ENCODE measurements around the gene LAIR1. TPM values are rescaled to one million over a fixed set of nuclear protein-coding genes. Genes with fewer than 3 reads are reported as not detected.
"Not testable (repeated sequence)": the region's sequence is repeated elsewhere in the genome, so short reads cannot be mapped to it uniquely, and the experiment has no call there.

Gene LAIR1
- total RNA-seq, 1 experiment from 2014 or later = not detected

DNA sequence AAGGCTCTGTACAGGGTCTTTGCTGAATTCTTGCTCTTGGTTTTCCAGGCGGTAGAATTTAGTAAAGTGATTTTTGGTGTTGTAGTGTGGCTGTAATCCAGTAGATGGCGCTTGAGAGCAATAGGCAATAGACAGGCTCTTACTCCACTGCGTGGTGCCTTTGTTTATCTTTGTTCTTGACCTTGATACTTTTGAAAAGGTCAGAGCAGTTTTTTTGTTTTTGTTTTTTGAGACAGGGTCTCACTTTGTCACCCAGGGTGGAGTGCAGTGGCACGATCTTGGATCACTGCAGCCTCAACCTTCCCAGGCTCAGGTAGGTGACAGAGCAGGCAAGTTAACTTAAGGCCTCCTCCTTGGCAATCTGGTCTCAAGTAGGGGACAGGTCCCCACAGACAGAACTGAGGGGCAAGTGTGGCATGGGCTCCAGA lies 39.5 kb downstream of the LAIR1 start:
- in situ Hi-C loops (cut with HindIII; ENCODE audit: low sequenced_read_pairs) = no loop called here
- peak; percentile 27 for DNase-seq (ENCODE audit: low spot score)

- in situ Hi-C loops (cut with HindIII; ENCODE audit: low sequenced_read_pairs) = no loop called here
- DNase-seq (ENCODE audit: low spot score) = no peak
Observed at GRCh38 chr19:54324071-54324470, 40.7 kb downstream of the LAIR1 start.

DNA sequence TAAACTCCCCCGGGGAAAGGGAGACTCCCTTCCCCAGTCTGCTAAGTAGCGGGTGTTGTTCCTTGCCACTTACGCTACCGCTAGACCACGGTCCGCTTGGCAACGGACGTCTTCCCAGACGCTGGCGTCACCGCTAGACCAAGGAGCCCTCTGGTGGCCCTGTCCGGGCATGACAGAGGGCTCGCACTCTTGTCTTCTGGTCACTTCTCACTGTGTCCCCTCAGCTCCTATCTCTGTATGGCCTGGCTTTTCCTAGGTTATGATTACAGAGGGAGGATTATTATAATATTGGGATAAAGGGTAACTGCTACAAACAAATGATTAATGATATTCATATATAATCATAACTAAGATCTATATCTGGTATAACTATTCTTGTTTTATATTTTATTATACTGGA lies 41.8 kb downstream of the LAIR1 start:
- in situ Hi-C loops (cut with HindIII; ENCODE audit: low sequenced_read_pairs); DNase-seq (ENCODE audit: low spot score): not testable (repeated sequence)

GRCh38 chr19:54322295-54322694 lies 42.4 kb downstream of the LAIR1 start:
- in situ Hi-C loops (cut with HindIII; ENCODE audit: low sequenced_read_pairs) = not testable (repeated sequence)

DNA sequence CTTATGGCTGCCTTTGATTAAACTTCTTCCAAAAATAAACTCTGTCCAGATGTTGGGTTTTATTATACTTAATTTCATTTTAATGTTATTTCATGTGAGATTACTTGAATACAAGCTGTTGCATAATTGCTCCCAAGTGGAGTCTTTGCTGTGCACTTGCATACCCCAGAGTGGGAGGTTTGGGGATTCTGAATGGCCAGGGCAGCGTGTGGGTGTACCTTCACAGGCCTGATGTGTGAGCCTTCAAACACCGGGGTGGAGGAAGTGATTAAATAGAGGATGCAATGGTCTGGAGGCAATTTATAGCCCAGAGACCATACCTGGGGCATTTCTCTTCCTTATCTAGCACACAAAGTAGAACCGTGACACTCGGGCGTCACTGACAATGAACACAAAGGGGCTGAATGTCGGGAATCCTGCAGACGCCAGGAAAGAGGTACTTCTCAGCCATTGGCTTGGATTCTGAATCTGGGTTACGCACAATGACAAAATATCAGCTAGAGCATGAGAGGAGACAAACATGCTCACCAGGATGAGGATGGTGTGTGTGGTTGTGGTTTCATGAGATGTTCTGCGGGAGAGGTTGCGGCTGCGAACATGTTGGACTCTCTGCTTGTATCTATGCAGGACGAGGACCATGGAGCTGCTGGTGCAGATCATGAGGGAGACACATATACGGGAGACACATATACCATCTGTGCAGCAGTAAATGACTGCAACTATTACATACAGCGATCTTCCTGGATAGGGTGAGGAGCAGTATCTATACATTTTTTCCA lies 44.6 kb downstream of the LAIR1 start:
- in situ Hi-C loops (cut with HindIII; ENCODE audit: low sequenced_read_pairs) = no loop called here
- no peak for DNase-seq (ENCODE audit: low spot score)

More at GRCh38 chr19:54322295-54322694, 42.4 kb downstream of the LAIR1 start:
- not testable (repeated sequence) for DNase-seq (ENCODE audit: low spot score)

DNA sequence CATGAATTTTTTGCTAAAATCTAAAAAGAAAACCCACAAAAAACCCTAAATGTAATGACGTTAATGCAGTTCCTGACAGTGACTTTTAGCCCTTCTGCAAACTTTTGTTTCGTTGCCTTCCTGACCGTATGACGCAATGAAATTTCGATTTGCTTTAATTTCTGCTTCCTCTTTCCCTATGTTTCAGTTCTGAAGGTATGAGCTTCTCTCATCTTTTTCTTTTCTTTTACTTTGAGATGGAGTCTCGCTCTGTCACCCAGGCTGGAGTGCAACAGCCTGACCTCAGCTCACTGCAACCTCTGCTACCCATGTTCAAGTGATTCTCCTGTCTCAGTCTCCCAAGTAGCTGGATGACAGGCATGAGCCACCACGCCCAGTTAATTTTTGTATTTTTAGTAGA lies 45.7 kb downstream of the LAIR1 start:
- DNase-seq (ENCODE audit: low spot score) = no peak
- in situ Hi-C loops (cut with HindIII; ENCODE audit: low sequenced_read_pairs) = no loop called here

- DNase-seq (ENCODE audit: low spot score) = no peak
- in situ Hi-C loops (cut with HindIII; ENCODE audit: low sequenced_read_pairs) = no loop called here
Observed at GRCh38 chr19:54317965-54318240, 46.8 kb downstream of the LAIR1 start.

- DNase-seq (ENCODE audit: low spot score) = no peak
- in situ Hi-C loops (cut with HindIII; ENCODE audit: low sequenced_read_pairs) = no loop called here
Observed at GRCh38 chr19:54317108-54317964, 47.4 kb downstream of the LAIR1 start.

GRCh38 chr19:54316746-54317107 lies 48.0 kb downstream of the LAIR1 start:
- in situ Hi-C loops (cut with HindIII; ENCODE audit: low sequenced_read_pairs) = no loop called here
- DNase-seq (ENCODE audit: low spot score) = no peak

GRCh38 chr19:54315956-54316355 lies 48.8 kb downstream of the LAIR1 start:
- in situ Hi-C loops (cut with HindIII; ENCODE audit: low sequenced_read_pairs) = no loop called here
- no peak for DNase-seq (ENCODE audit: low spot score)

GRCh38 chr19:54312436-54313377 lies 52.0 kb downstream of the LAIR1 start, which contains the start of gene LILRA5:
TSS of gene LILRA5 (minus strand) at chr19:54313166. CDS start at chr19:54313019, 147 bp downstream.
- in situ Hi-C loops (cut with HindIII; ENCODE audit: low sequenced_read_pairs) = no loop called here
- no peak for DNase-seq (ENCODE audit: low spot score)

DNA sequence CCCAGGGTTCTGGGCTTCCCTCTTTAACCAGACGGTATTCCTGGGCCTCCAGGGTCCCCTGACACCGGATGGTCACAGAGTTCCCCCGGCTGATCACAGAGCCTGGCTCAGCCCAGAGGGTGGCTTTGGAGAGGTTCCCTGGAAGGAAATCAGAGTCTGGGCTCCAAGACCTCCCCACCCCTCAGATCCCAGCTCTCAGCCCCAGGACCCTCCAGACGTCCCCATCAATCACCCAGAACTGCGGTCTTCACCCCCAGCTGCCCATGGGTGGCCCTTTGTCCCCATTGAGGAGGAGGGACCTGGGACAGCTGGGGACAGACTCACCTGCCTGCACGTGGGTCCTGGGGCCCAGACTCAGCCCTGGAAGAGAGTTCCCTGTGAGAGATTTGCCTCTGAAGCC lies 52.7 kb downstream of the LAIR1 start:
- in situ Hi-C loops (cut with HindIII; ENCODE audit: low sequenced_read_pairs) = no loop called here
- DNase-seq (ENCODE audit: low spot score) = no peak

- in situ Hi-C loops (cut with HindIII; ENCODE audit: low sequenced_read_pairs) = no loop called here
- DNase-seq (ENCODE audit: low spot score) = no peak
Observed at GRCh38 chr19:54311486-54311885, 53.2 kb downstream of the LAIR1 start.

GRCh38 chr19:54310543-54310942 lies 54.2 kb downstream of the LAIR1 start:
- DNase-seq (ENCODE audit: low spot score) = no peak
- in situ Hi-C loops (cut with HindIII; ENCODE audit: low sequenced_read_pairs) = no loop called here

GRCh38 chr19:54309811-54310210 lies 54.9 kb downstream of the LAIR1 start:
- in situ Hi-C loops (cut with HindIII; ENCODE audit: low sequenced_read_pairs) = no loop called here
- no peak for DNase-seq (ENCODE audit: low spot score)

DNA sequence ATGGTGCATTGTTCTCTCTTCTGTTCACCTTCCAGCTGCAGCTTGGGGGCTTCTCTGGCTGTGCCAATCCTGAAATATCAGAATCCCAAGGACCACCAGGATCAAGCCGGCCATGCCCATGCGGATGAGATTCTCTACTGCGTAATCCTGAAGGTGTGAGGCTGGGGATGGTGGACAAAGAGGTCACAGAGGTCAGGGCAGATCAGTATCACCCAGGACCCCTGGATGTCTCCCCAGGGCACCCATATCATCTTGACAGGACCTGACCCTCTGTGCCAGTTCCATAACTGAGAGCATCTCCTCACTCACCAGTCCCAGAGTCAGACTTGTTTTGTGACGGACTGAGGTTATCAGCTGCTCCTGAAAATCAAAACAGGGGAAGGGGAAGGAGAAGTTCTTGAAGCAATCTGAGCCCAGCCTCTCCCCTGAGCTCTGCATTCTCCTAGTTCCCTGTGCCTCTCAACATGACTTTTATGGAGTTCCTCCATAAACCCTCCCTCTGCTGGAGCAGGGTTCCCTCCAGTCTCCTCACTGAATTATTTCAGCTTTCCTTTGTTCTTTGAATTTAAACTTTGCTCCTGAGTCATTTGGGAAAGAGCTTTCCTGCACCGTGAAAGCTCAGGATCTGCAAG lies 57.2 kb downstream of the LAIR1 start:
- in situ Hi-C loops (cut with HindIII; ENCODE audit: low sequenced_read_pairs) = no loop called here
- DNase-seq (ENCODE audit: low spot score) = no peak

- in situ Hi-C loops (cut with HindIII; ENCODE audit: low sequenced_read_pairs) = no loop called here
- DNase-seq (ENCODE audit: low spot score) = no peak
Observed at GRCh38 chr19:54305141-54305540, 59.6 kb downstream of the LAIR1 start.

DNA sequence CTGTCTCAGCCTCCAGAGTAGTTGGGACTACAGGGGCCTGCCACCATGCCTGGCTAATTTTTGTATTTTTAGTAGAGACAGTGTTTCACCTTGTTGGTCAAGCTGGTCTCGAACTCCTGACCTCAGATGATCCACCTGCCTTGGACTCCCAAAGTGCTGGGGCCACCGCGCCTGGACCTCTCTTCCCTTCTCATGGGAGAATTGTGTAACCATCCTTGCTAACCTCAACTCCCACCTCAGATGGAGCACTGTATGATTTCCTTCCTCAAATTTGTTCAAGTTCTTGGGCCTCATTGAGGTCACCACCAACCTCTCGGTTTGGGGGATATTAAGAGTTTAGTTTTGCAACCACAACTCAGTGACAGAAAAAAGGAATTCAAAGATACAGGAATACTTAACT lies 62.5 kb downstream of the LAIR1 start:
- DNase-seq (ENCODE audit: low spot score) = no peak
- in situ Hi-C loops (cut with HindIII; ENCODE audit: low sequenced_read_pairs) = no loop called here

All from G401 (cell line).